ENCODE measurements around the gene HMX2.
"Not testable (repeated sequence)": the region's sequence is repeated elsewhere in the genome, so short reads cannot be mapped to it uniquely, and the experiment has no call there.

Gene HMX2

GRCh38 chr10:123150986-123151736, 3.2 kb downstream of the HMX2 start:
- DNase-seq (ENCODE audit: low read depth in 2 of 2), result no peak

- DNase-seq (ENCODE audit: low read depth in 2 of 2), result no peak
Observed at GRCh38 chr10:123151737-123152135, 3.8 kb downstream of the HMX2 start.

GRCh38 chr10:123153486-123154091, 5.7 kb downstream of the HMX2 start:
- no peak for DNase-seq (ENCODE audit: low read depth in 2 of 2)

- peak; percentile 85 to 88 for DNase-seq (ENCODE audit: low read depth in 2 of 2)
Observed at GRCh38 chr10:123154092-123154710, 6.3 kb downstream of the HMX2 start, which contains the start of gene BUB3. Gene BUB3, plus strand, starts transcription at chr10:123154402. Its CDS starts 516 bp downstream, at chr10:123154918.

- DNase-seq (ENCODE audit: low read depth in 2 of 2), result no peak
Observed at GRCh38 chr10:123154711-123155505, 7.0 kb downstream of the HMX2 start.

GRCh38 chr10:123156078-123156477, 8.1 kb downstream of the HMX2 start:
- no peak for DNase-seq (ENCODE audit: low read depth in 2 of 2)

GRCh38 chr10:123157210-123157609, 9.3 kb downstream of the HMX2 start:
- DNase-seq (ENCODE audit: low read depth in 2 of 2), result no peak

GRCh38 chr10:123158682-123159081, 10.7 kb downstream of the HMX2 start:
- DNase-seq (ENCODE audit: low read depth in 2 of 2), result no peak

GRCh38 chr10:123160311-123160980, 12.5 kb downstream of the HMX2 start:
- DNase-seq (ENCODE audit: low read depth in 2 of 2), result no peak

- no peak for DNase-seq (ENCODE audit: low read depth in 2 of 2)
Observed at GRCh38 chr10:123164319-123164718, 16.4 kb downstream of the HMX2 start.

GRCh38 chr10:123165445-123166072, 17.6 kb downstream of the HMX2 start:
- no peak for DNase-seq (ENCODE audit: low read depth in 2 of 2)

- DNase-seq (ENCODE audit: low read depth in 2 of 2), result no peak
Observed at GRCh38 chr10:123166618-123167017, 18.7 kb downstream of the HMX2 start.

GRCh38 chr10:123170961-123171360, 23.0 kb downstream of the HMX2 start:
- DNase-seq (ENCODE audit: low read depth in 2 of 2), result no peak

GRCh38 chr10:123171616-123172015, 23.7 kb downstream of the HMX2 start:
- DNase-seq (ENCODE audit: low read depth in 2 of 2), result not testable (repeated sequence)

- DNase-seq (ENCODE audit: low read depth in 2 of 2), result no peak
Observed at GRCh38 chr10:123175389-123176387, 27.8 kb downstream of the HMX2 start.

- not testable (repeated sequence) for DNase-seq (ENCODE audit: low read depth in 2 of 2)
Observed at GRCh38 chr10:123178390-123178789, 30.5 kb downstream of the HMX2 start.

GRCh38 chr10:123180101-123181090, 32.5 kb downstream of the HMX2 start:
- no peak for DNase-seq (ENCODE audit: low read depth in 2 of 2)

- DNase-seq (ENCODE audit: low read depth in 2 of 2), result no peak
Observed at GRCh38 chr10:123183724-123184123, 35.8 kb downstream of the HMX2 start.

GRCh38 chr10:123187781-123188180, 39.8 kb downstream of the HMX2 start:
- no peak for DNase-seq (ENCODE audit: low read depth in 2 of 2)

Data from activated CD4-positive, alpha-beta T cell treated with anti-CD3 and anti-CD28 coated beads for 24 hours (primary cell).